ENCODE results near the gene ABCC12. TPM values are rescaled to one million over a fixed set of nuclear protein-coding genes. Genes with fewer than 3 reads are reported as not detected.

The ABCC12 gene
- total RNA-seq, 1 experiment from 2014 or later, result not detected

GRCh38 chr16:48123104-48123788 lies 32.5 kb downstream of the ABCC12 start:
- CTCF ChIA-PET, result interaction anchor here (0.5 to 1.3 kb wide), 3 partner anchors 15 to 1086 kb away, joined by 3 read pairs; no protein-coding TSS in a partner anchor
- peak; percentile 65 for DNase-seq (ENCODE audit: low spot score)
- no TSS peak for BruUV-seq (replicated peaks)
- Histone ChIP-seq H3K4me3 (ENCODE audit: low read depth, low read length, poor library complexity, severe bottlenecking) (no peak overlapping the region), H3K9me3 (ENCODE audit: low read depth, low read length, poor library complexity, severe bottlenecking) (no peaks in the 10 kb centered on the region), H3K27ac (ENCODE audit: low read depth, low read length, poor library complexity, severe bottlenecking) (no peak overlapping the region), H3K36me3 (ENCODE audit: insufficient read depth, low read length, poor library complexity, severe bottlenecking) (no peaks in the 10 kb centered on the region), H3K4me1 (ENCODE audit: insufficient read depth, low read length, poor library complexity, severe bottlenecking) (no peaks in the 10 kb centered on the region), H3K27me3 (replicated peaks; ENCODE audit: insufficient read depth, low read depth, low read length, poor library complexity) (no peaks in the 10 kb centered on the region)
- POLR2A ChIA-PET (ENCODE audit: low non-redundant PET), result interaction anchor here (0.6 kb wide), 1 partner anchor 1185 kb away, joined by 3 read pairs; no protein-coding TSS in a partner anchor
- intact Hi-C loops (cut with micrococcal nuclease; ENCODE audit: unreplicated experiment), result no loop called here
- TF ChIP-seq EZH2 (IDR thresholded peaks at IDR 0.05; ENCODE audit: borderline replicate concordance, low read depth, low read length, poor library complexity, severe bottlenecking), result no peak
- TF ChIP-seq CTCF (conservative IDR thresholded peaks at IDR 0.05; ENCODE audit: low read depth, low read length), result no peak

DNA sequence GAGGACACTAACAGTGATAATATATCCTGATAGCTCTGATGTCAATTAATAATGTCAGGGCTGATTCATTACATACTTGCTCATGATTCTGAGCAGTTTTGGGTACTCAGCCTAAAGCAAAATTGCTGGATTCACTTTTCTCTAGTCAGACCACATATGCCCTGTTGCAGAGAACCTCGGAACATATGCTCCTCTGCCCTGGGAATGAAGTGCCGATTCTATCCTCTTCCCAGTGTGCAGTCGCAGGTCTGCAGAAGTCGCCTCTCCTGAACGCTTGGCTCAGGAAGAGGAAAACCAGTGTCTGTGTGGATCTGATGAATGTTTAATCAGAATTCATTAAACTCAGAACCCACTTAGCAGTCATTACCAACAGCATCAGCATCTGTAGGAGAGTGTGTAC lies 34.5 kb downstream of the ABCC12 start:
- H3K27ac ChIP-seq (ENCODE audit: low read depth, low read length, poor library complexity, severe bottlenecking), result no peak overlapping the region
- H3K4me3 ChIP-seq (ENCODE audit: low read depth, low read length, poor library complexity, severe bottlenecking), result no peak overlapping the region
- no peak for TF ChIP-seq CTCF (conservative IDR thresholded peaks at IDR 0.05; ENCODE audit: low read depth, low read length)
- no peak for TF ChIP-seq EZH2 (IDR thresholded peaks at IDR 0.05; ENCODE audit: borderline replicate concordance, low read depth, low read length, poor library complexity, severe bottlenecking)
- DNase-seq (ENCODE audit: low spot score), result no peak
- ChIA-PET CTCF (no interaction called here), POLR2A (ENCODE audit: low non-redundant PET) (no interaction called here)
- no peaks in the 10 kb centered on the region for H3K27me3 ChIP-seq (replicated peaks; ENCODE audit: insufficient read depth, low read depth, low read length, poor library complexity)
- H3K4me1 ChIP-seq (ENCODE audit: insufficient read depth, low read length, poor library complexity, severe bottlenecking), result no peaks in the 10 kb centered on the region
- no TSS peak for BruUV-seq (replicated peaks)
- intact Hi-C loops (cut with micrococcal nuclease; ENCODE audit: unreplicated experiment), result no loop called here
- H3K9me3 ChIP-seq (ENCODE audit: low read depth, low read length, poor library complexity, severe bottlenecking), result no peaks in the 10 kb centered on the region
- H3K36me3 ChIP-seq (ENCODE audit: insufficient read depth, low read length, poor library complexity, severe bottlenecking), result no peaks in the 10 kb centered on the region

GRCh38 chr16:48118841-48119240 lies 37.0 kb downstream of the ABCC12 start:
- H3K27me3 ChIP-seq (replicated peaks; ENCODE audit: insufficient read depth, low read depth, low read length, poor library complexity), result no peaks in the 10 kb centered on the region
- no peaks in the 10 kb centered on the region for H3K4me1 ChIP-seq (ENCODE audit: insufficient read depth, low read length, poor library complexity, severe bottlenecking)
- no peaks in the 10 kb centered on the region for H3K9me3 ChIP-seq (ENCODE audit: low read depth, low read length, poor library complexity, severe bottlenecking)
- CTCF ChIA-PET, result no interaction called here
- TF ChIP-seq CTCF (conservative IDR thresholded peaks at IDR 0.05; ENCODE audit: low read depth, low read length), result no peak
- TF ChIP-seq EZH2 (IDR thresholded peaks at IDR 0.05; ENCODE audit: borderline replicate concordance, low read depth, low read length, poor library complexity, severe bottlenecking), result no peak
- H3K27ac ChIP-seq (ENCODE audit: low read depth, low read length, poor library complexity, severe bottlenecking), result no peak overlapping the region
- no peak for DNase-seq (ENCODE audit: low spot score)
- H3K36me3 ChIP-seq (ENCODE audit: insufficient read depth, low read length, poor library complexity, severe bottlenecking), result no peaks in the 10 kb centered on the region
- no TSS peak for BruUV-seq (replicated peaks)
- POLR2A ChIA-PET (ENCODE audit: low non-redundant PET), result no interaction called here
- H3K4me3 ChIP-seq (ENCODE audit: low read depth, low read length, poor library complexity, severe bottlenecking), result no peak overlapping the region
- intact Hi-C loops (cut with micrococcal nuclease; ENCODE audit: unreplicated experiment), result loop anchor here (5.0 kb wide), 1 partner anchor 977 kb away; the partner anchor contains the start of gene NETO2

All from A673 (cell line).